ENCODE results near the gene TFE3. TPM values are rescaled to one million over a fixed set of nuclear protein-coding genes. Genes with fewer than 3 reads are reported as not detected.

TFE3 gene
- polyA plus RNA-seq, 5 donors: 33.3 to 46.8 (median 42.2) TPM

GRCh38 chrX:49063715-49064114 lies 20.6 kb upstream of the TFE3 start:
- DNase-seq: no peak

- DNase-seq: no peak
These were observed 18.8 kb upstream of the TFE3 start for GRCh38 chrX:49061916-49062315.

GRCh38 chrX:49061490-49061889 lies 18.3 kb upstream of the TFE3 start:
- DNase-seq: no peak

- no peak for DNase-seq
These were observed 17.8 kb upstream of the TFE3 start for GRCh38 chrX:49060914-49061313.

- DNase-seq: no peak
These were observed 16.5 kb upstream of the TFE3 start for GRCh38 chrX:49059681-49060085.

- no peak for DNase-seq
These were observed 16.0 kb upstream of the TFE3 start for GRCh38 chrX:49059201-49059600.

GRCh38 chrX:49058794-49059193 lies 15.6 kb upstream of the TFE3 start, which contains the start of gene CCDC120:
Gene CCDC120, plus strand, starts transcription at chrX:49058999. Its CDS starts 3,043 bp downstream, at chrX:49062042.
- no peak for DNase-seq

- no peak for DNase-seq
These were observed 11.1 kb upstream of the TFE3 start for GRCh38 chrX:49054073-49054762.

GRCh38 chrX:49053223-49054072 lies 10.3 kb upstream of the TFE3 start:
- DNase-seq: peak; percentile 63 to 66

GRCh38 chrX:49043987-49044281 lies 777 bp upstream of the TFE3 start:
- DNase-seq: no peak

GRCh38 chrX:49042581-49043219 lies 457 bp downstream of the TFE3 start:
- no peak for DNase-seq

GRCh38 chrX:49041744-49042580 lies 1.2 kb downstream of the TFE3 start:
- no peak for DNase-seq

- DNase-seq: no peak
These were observed 2.7 kb downstream of the TFE3 start for GRCh38 chrX:49040376-49040955.

GRCh38 chrX:49039598-49040375 lies 3.4 kb downstream of the TFE3 start:
- DNase-seq: peak; percentile 81 to 87

GRCh38 chrX:49037883-49038475 lies 5.2 kb downstream of the TFE3 start:
- DNase-seq: no peak

GRCh38 chrX:49030283-49030682 lies 12.9 kb downstream of the TFE3 start:
- no peak for DNase-seq

- DNase-seq: no peak
These were observed 13.3 kb downstream of the TFE3 start for GRCh38 chrX:49029876-49030275.

GRCh38 chrX:49019599-49020249 lies 23.4 kb downstream of the TFE3 start:
- DNase-seq: no peak

- no peak for DNase-seq
These were observed 24.1 kb downstream of the TFE3 start for GRCh38 chrX:49019050-49019449.

GRCh38 chrX:49003696-49004095 lies 39.5 kb downstream of the TFE3 start:
- DNase-seq: no peak

Measured in right lung (tissue), 5 donors.